Activated CD8-positive, alpha-beta memory T cell treated with anti-CD3 and anti-CD28 coated beads for 4 hours (primary cell): ENCODE measurements around the gene DUSP14.
"Not testable (repeated sequence)": the region's sequence is repeated elsewhere in the genome, so short reads cannot be mapped to it uniquely, and the experiment has no call there.

Source experiments
- DNase-seq, 2 donors: peaks; one replicate each; pipeline ENCODE4 v3.0.0-alpha.2; 2020; ENCODE audit warnings: low read depth in 2 of 2

Gene DUSP14, protein sequence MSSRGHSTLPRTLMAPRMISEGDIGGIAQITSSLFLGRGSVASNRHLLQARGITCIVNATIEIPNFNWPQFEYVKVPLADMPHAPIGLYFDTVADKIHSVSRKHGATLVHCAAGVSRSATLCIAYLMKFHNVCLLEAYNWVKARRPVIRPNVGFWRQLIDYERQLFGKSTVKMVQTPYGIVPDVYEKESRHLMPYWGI

DNA sequence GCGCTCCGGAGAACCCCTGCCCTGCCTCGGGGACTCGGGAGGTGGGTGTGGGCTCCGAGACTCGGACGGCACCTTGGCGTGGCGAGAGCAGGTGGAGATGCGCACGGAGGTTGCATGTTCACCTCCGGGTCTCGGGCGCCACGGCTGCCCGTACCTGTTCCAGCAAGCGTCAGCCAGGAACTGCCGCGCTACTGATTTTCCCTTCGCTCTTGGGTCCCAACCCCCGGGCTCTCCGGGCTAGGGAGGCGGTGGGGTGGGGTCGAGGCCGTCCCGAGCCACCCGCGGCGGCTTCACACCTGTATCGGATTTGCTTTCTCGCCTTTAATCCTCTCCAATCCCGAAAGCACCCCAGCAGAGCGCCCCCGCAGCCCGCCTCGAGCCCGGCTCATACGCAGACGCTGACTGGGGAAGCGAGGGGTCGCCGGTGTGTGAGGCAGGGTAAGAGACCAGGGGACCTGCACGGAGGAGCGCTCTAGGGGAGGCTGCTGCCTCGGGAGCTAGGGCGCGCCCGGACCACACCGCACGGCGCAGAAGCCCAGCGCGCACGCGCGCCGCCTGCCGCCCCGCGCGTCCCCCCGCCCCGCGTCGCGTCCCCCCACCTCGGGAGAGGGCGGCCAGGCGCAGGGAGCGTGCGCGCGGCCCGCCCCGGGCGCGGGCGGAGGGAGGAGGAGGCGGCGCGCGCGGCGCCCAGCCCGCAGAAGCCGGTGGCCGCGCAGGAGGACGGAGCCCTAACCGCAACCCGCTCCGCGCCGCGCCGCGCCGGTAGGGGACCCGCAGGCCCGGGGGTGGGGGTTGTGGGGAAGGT is at the start of gene DUSP14:
DUSP14 (plus strand) TSS at position 695 of the 805 bp plus-strand sequence. CDS start 22,382 bp downstream, outside the sequence.
- peak; percentile 66 to 68 for DNase-seq

DNA sequence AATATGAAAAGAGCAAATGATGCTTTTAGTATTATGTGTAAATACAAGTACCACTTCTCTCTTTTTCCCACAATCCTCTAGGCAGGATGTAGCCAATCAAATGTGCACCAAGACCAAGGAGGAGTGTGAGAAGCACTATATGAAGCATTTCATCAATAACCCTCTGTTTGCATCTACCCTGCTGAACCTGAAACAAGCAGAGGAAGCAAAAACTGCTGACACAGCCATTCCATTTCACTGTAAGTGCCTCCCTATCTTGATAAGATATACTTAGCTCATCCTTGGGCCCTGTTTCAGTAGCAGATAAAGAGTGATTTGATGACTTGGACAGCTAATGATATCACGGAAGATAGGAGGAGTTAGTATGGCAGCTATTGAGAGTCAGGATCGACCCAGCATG is 49.3 kb upstream of the DUSP14 start:
- no peak for DNase-seq

DNA sequence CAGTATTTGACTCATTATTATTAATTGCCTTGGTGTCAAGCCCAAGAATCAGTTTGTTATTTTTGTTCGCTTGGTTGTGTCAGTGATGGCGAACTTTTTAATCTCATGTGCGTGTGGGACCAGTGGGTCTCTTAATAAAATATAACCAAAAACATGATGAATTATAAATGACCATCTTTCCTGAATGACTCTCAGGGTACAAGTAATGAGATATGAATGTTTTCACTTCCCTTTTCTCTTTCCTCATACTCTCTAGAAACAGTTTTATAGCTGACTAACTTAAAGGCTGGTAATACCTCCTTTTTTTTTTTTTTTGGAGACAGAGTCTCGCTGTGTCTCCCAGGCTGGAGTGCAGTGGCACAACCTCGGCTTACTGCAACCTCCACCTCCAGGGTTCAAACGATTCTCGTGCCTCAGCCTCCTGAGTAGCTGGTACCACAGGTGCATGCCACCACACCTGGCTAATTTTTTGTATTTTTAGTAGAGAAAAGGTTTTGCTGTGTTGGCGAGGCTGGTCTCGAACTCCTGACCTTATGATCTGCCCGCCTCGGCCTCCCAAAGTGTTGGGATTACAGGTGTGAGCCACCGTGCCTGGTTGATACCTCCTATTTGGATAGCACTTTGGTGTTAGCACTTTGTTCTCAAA is 48.2 kb upstream of the DUSP14 start:
- DNase-seq = not testable (repeated sequence)

DNA sequence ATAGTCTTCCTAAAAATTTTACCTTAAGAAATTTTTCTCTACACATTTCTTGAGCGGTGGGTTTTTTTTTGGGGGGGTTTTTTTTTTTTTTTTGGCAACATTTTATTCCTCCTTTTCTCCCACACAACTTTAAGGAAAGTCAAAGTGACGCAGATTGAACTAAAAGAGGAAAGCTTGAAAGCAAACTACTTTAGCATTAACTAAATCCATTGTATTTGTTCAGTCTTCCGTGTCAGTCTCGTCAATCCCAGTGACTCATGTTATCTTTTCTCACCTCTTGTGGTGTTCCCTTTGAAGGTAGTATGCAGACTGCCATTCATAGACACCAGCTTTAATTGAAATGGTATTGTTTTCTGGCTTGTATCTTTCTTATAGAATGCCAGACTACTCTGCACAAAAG is 43.7 kb upstream of the DUSP14 start:
- DNase-seq = no peak

DNA sequence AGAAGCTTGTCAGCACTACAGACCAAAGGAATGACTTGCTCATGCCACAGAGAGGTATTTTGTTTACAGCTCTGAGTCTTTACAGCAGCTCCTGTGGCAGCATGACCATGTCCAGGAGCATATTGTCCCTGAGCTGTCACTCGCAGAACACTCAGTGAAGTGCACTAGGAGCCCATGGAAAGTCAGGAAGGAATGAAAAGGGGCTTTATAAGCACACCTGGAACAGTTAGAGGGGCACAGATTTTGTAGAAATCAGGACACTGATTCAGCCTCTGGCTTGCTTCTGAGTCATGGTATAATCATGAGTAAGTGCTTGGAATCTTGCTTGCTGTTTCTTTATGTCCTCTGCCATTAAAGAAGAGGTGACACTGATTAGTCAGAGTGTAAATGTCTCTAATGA is 42.0 kb upstream of the DUSP14 start:
- DNase-seq = no peak

DNA sequence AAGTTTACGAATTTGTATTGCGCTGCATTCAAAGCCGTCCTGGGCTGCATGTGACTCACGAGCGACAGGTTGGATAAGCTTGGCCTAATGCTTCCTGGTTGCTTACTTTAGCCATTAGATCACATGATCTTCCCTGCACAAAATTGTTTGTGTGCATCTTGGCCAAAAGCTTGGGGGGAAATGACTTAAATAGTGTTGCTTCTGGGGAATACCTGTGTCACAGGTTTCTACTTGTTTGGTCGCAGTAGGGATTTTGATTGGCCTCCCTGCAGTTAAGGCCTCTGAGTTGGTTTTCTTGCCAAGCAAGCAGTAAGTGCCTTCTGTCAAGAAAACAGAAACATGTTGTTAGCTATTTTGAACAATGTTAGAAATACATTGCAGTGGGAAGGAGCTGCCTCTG is 39.6 kb upstream of the DUSP14 start:
- DNase-seq = no peak

DNA sequence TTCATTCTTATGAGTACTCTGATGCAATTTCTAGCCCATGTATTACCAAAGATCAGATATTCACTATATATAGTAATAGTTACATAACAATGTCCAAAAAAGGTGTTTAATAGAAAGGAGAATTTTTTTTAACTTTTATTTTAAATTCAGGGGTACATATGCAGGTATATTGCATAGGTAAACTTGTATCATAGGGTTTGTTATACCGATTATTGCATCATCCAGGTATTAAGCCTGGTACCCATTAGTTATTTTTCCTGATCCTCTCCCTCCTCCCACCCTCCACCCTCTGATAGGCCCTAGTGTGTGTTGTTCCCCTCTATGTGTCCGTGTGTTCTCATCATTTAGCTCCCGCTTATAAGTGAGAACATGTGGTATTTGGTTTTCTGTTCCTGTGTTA is 31.9 kb upstream of the DUSP14 start:
- not testable (repeated sequence) for DNase-seq

DNA sequence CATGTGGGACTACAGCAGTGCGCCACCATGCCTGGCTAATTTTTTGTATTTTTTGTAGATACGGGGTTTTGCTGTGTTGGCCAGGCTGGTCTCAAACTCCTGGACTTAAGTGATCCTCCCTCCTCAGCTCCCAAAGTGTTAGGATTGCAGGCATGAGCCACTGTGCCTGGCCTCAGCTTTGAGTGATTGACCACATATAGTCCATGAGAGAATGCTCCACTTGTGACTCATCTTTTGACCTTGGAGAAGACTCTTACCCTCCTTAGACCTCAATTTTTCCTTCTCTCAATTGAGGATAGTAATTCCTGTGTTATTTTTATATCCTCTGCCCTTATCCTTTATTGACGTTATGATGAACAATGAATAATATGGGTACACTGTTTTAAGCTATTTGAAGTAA is 30.9 kb upstream of the DUSP14 start:
- no peak for DNase-seq

DNA sequence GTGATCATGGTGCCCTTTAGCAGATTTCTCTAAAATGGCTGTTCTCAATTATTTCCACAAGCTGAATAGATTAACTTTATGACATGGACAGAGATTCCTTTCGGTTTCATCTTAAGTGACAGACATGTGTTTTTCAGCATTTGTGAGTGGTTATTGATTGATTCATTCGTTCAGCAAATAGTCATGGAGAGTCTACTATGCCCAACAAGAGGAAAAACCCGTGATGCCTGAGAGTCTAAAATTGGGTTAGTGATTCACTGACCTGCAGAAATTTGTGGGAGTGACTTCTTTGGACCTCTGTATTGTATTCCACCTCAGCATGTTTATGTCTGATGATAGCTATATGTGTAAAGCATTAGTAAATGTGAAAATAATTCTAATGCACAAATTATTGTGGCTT is 28.0 kb upstream of the DUSP14 start:
- DNase-seq = no peak

DNA sequence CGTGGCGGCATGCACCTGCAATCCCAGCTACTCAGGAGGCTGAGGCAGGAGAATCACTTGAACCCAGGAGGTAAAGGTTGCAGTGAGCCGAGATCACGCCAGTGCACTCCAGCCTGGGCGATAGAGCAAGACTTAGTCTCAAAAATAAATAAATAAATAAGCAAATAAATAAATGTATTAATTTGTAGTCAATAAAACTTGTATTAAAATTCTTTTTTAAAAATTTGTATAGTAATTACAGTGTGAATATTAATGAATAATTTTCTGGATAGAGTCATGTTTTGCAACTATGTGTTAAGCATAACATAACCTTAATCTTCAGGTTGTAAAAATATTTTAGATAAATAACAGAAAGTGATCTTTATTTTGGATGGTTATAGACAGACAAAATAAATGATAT is 27.2 kb upstream of the DUSP14 start:
- no peak for DNase-seq

DNA sequence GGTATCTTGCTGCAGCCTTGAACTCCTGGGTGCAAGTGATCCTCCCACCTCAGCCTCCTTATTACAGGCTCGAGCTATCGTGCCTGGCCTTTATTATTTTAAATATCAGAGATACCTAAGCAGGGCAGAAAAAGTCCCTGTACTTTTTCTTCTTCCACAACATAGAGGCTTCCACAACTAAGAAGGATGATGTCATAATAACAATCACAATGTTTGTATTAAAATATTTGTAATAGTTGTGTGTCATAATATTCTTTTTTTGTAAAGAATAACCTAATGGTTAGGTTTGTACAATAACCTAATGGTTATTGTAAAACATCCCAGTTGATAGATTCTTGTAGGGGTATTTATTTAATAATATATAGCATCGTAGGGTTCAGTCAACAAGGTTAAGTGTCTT is 26.7 kb upstream of the DUSP14 start:
- no peak for DNase-seq

DNA sequence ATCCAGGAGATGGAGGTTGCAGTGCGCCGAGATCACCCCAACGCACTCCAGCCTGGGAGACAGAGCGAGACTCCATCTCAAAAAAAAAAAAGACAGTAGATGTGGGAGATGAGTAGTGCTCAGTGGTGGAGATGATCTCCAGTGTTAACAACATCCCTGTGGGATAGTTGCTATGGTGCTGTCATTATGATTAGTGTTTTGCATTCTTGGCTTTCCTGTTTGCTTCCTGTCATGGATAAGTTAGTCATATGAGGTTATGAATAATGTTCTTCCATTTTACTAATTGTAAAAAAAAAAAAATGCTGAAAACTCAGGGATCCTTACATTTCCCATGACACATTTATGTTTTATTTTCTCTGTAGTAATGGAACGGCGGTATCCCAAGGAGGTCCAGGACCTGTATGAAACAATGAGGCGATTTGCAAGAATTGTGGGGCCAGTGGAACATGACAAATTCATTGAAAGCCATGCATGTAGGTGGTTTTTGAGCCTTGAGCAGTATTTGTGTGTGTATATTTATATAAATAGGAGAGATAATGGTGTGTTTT is 24.5 kb upstream of the DUSP14 start:
- no peak for DNase-seq

DNA sequence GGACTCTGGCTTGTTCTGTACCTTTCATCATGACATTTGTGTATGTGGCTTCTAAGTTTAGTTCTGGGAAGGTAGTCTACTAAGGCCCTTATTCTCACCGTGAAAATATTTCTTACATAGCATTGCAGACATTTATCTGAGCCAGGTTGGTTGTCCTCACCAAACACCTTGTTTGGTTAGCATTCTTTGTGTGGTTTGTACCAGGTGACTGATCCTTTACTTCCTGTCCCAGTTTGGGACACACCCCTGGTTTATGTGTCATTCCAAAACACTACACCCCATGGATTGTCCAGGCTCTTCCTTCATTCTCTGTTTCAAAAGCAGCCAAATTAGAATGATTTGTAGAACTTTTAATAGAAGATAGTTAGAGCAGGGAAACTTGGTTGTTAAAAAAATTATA is 23.2 kb upstream of the DUSP14 start:
- no peak for DNase-seq

DNA sequence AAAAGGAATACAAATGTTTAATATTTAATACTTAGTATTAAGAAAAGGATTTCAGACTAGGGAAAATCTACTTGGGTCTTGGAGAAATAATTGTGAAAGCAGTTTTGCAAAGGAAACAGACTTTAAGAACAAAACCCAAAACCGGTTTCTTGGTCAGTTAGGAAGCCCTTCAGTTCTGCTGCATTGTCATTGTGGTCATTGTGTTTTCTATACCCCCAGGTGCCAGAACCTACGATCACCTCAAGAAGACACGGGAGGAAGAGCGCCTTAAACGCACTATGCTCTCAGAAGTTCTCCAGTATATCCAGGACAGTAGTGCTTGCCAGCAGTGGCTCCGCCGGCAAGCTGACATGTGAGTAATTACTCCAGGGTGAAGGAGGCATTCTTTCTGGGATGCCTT is 19.5 kb upstream of the DUSP14 start:
- DNase-seq = no peak

DNA sequence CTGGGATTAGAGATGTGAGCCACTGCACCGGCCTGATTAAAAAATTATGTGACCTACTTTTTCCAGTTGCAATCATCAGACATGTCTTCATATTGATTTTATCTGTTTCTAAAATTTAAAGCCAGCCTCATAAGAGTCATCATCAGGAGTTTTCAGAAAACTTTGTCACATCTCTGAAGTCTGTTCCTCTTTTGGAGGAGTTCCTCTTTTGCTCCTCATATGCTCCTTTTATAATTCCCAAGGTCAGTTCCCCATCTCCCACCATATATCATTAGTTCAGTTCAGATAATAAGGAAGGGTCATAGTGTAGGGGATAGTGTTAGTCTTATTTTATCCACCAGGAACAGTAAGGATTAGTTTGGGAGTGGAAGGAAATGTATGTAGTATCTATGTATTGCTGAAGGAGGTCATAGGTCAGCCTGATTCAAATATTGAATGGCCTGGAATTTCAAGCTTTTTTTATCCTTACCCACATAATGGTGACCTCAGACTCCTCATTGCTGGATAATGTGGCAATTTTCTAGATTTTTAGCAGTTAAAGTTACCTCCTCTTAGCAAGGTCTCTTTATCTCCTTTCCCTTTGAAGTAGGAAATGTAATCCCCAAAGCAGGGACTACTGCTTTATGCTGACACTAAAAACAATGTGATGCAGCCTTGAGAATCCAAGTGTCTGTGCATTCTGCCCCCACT is 13.8 kb upstream of the DUSP14 start:
- DNase-seq = no peak

DNA sequence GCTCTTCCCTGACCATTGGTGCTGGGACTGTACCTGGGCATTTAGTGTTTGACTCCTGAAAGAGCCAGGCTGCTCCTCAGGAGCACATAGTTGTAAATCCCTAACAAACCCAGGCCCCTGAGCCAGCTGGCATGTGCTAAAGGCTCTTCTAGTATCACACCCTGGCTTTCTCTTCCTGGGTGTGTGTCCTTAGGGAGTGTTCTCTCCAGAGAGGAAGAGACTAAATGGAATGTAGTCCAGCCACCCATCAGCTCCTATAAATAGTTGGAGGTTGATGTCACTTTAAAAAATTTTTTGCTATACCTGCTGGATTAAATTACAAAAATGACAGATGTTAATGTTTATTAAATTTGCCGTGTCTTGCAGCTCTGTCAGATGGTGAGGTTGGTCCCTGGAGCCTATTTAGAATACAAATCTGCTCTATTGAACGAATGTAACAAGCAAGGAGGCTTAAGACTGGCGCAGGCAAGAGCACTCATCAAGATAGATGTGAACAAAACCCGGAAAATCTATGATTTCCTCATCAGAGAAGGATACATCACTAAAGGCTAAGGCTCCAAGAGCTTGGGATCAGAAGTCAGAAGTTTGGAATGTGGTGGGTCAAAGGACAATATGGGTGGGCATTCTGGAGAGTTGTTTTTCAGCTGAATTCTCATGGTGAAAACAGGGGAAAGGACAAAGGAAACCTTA is 13.1 kb upstream of the DUSP14 start:
- DNase-seq = no peak

DNA sequence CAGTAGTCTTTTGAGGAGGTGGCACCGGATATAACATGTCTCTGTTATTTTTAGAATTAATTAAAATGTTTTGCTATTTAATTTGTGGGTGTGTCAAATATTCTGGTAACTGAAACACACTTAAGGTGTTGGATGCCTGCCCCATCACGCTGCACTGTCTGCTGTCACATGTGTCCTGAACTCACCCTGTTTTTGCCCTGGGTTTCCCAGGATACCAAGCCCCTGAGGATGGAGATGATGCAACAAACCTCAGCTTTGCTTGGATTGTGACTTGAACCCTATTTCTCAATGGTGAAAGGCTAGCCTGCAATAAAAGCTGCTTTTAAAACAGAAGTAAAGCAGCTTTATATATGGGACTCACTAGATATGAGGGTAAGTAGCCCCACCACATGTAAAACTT is 11.5 kb upstream of the DUSP14 start:
- no peak for DNase-seq

DNA sequence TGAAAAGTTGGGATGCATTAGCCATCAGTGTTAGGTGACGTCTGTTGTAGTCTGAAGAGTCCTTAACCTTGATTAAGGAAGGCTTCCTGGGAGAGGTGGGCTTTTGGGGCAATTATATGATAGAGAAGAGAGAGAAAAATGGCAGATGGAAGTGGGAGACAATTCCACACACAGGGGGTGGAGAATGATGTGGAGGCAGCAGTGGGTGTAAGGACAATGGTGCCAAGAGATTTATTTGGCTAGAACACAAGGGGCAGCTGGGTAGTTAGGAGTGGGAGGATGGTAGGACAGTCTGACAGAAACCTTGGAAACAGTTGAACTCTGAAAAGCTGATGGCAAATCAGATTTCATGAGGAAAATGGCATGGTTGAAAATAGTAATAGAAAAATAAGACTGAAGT is 10.7 kb upstream of the DUSP14 start:
- DNase-seq = no peak

DNA sequence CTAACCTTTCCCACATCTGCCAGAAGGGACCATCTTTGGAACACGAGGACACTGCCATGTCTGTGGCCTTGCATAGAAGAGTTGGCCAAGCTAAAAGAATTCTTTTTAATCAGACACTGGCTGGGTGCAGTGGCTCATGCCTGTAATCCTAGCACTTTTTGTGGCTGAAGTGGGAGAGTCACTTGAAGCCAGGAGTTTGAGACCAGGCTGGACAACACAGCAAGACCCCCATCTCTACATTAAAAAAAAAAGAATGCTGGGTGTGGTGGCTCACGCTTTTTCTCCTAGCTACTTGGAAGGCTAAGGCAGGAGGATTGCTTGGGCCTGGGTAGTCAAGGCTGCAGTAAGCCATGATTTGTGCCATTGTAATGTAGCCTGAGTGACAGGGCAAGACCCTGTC is 9.3 kb upstream of the DUSP14 start:
- DNase-seq = no peak

DNA sequence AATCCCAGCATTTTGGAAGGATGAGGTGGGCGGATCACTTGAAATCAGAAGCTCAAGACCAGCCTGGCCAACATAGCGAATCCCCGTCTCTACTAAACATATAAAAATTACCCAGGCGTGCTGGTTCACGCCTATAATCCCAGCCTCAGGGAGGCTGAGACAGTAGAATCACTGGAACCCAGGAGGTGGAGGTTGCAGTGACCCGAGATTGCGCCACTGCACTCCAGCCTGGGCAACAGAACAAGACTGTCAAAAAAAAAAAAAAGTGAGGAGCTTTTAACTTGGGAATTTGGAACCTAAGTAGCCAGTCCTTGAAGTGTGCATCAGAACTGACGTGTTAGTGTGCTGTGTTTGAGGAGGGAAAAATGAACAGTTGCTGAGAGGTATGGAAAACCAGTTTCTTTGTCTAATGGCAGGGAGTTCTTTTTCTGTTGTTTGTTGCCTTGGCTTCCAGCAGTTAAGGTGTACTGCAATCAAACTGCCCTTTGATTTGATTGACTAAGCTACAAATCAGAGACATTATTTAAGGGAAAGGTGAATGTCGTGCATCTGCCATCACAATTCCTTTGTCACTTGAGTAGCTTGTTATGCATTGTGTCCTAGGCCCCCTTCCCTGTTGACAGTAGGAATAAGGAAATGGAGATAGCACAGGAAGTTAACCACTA is 8.6 kb upstream of the DUSP14 start:
- DNase-seq = no peak
